ENCODE results near the gene FOXI1.
"Not testable (repeated sequence)": the region's sequence is repeated elsewhere in the genome, so short reads cannot be mapped to it uniquely, and the experiment has no call there.

The FOXI1 gene

DNA sequence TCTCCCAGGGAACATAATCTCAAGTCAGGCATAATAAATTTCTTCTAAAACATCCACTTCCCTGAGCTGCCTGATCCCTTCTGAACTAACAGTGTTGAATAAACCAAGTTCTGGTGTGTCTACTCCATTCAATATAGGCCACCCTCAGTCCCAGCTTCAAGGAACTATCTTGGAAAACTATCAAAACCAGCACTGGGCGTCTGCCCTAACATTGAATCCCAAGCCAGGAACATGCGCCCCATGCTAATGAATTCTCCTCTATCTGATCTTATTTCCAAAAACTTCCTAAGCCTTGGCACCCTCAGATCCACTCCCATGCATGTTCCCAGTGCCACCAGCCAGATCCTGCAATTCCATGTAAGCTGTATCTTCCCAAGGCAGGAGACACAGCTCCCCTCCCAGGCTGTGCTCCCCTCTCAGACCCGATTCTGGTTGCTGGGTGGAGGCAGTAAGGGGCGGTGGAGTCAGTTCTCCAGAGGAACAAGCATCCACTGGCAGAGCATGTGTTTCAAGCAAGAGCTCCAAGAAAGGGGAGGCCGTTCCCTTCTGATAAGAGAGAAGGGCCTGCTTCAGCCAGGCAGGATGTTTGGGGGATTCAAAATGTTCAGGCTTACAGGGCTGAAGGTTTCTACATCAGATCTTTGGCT is 13.1 kb upstream of the FOXI1 start (continued):
- TF ChIP-seq, protein P1, sequence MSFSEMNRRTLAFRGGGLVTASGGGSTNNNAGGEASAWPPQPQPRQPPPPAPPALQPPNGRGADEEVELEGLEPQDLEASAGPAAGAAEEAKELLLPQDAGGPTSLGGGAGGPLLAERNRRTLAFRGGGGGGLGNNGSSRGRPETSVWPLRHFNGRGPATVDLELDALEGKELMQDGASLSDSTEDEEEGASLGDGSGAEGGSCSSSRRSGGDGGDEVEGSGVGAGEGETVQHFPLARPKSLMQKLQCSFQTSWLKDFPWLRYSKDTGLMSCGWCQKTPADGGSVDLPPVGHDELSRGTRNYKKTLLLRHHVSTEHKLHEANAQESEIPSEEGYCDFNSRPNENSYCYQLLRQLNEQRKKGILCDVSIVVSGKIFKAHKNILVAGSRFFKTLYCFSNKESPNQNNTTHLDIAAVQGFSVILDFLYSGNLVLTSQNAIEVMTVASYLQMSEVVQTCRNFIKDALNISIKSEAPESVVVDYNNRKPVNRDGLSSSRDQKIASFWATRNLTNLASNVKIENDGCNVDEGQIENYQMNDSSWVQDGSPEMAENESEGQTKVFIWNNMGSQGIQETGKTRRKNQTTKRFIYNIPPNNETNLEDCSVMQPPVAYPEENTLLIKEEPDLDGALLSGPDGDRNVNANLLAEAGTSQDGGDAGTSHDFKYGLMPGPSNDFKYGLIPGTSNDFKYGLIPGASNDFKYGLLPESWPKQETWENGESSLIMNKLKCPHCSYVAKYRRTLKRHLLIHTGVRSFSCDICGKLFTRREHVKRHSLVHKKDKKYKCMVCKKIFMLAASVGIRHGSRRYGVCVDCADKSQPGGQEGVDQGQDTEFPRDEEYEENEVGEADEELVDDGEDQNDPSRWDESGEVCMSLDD (tag by site-specific recombination; IDR thresholded peaks at IDR 0.05): no peak
- TF ChIP-seq, protein P2, sequence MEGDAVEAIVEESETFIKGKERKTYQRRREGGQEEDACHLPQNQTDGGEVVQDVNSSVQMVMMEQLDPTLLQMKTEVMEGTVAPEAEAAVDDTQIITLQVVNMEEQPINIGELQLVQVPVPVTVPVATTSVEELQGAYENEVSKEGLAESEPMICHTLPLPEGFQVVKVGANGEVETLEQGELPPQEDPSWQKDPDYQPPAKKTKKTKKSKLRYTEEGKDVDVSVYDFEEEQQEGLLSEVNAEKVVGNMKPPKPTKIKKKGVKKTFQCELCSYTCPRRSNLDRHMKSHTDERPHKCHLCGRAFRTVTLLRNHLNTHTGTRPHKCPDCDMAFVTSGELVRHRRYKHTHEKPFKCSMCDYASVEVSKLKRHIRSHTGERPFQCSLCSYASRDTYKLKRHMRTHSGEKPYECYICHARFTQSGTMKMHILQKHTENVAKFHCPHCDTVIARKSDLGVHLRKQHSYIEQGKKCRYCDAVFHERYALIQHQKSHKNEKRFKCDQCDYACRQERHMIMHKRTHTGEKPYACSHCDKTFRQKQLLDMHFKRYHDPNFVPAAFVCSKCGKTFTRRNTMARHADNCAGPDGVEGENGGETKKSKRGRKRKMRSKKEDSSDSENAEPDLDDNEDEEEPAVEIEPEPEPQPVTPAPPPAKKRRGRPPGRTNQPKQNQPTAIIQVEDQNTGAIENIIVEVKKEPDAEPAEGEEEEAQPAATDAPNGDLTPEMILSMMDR (tag by site-specific recombination; IDR thresholded peaks at IDR 0.05): no peak
- TF ChIP-seq ZNF335 (tag by site-specific recombination; conservative IDR thresholded peaks at IDR 0.05): no peak
- TF ChIP-seq ZNF416 (tag by site-specific recombination; IDR thresholded peaks at IDR 0.05): no peak

DNA sequence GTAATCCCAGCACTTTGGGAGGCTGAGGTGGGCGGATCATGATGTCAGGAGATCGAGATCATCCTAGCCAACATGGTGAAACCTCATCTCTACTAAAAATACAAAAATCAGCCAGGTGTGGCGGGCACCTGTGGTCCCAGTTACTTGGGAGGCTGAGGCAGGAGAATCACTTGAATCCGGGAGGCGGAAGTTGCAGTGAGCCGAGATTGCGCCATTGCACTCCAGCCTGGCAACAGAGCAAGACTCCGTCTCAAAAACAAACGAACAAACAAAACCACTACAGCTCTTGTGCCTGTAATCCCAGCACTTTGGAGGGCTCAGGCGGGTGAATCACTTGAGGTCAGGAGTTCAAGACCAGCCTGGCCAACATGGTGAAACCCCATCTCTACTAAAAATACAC is 11.4 kb upstream of the FOXI1 start:
- POLR2A ChIA-PET; H3K36me3 ChIP-seq (ENCODE audit: control insufficient read depth in 2 of 2, insufficient read depth in 1 of 2, low read length in 2 of 2); H3K27ac ChIP-seq (ENCODE audit: extremely low read depth, low read depth, low read length); H3K4me1 ChIP-seq (ENCODE audit: control insufficient read depth, insufficient read depth, low read length); H3K4me3 ChIP-seq (ENCODE audit: low read depth, low read length); H3K9me3 ChIP-seq (ENCODE audit: control insufficient read depth, insufficient read depth, low read depth, low read length): not testable (repeated sequence)
- CTCF ChIA-PET: interaction anchor here (1.6 kb wide), 1 partner anchor 90 kb away, joined by 6 read pairs; no protein-coding TSS in a partner anchor

DNA sequence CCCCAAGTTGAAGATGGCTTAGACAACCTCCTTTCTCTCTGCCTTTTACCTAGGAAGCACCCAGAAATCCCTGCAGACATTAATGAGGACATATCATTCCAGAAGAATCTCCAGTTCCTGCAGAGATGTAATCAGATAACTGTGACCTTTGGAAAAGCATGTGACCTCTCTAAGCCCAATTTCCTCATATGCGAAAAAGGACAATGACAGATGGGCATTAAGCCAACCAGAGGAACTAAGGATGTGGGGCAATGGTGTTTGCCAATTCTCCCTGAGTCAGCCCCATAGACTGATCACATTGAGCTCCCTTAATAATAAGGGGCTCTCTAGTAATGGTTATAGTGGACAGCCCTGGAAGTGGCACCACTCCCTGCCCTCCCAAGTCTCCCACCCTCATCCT is 10.1 kb upstream of the FOXI1 start:
- H3K4me1 ChIP-seq (ENCODE audit: control insufficient read depth, insufficient read depth, low read length): no peaks in the 10 kb centered on the region
- no peaks in the 10 kb centered on the region for H3K36me3 ChIP-seq (ENCODE audit: control insufficient read depth in 2 of 2, insufficient read depth in 1 of 2, low read length in 2 of 2)
- no peak overlapping the region for H3K27ac ChIP-seq (ENCODE audit: extremely low read depth, low read depth, low read length)
- POLR2A ChIA-PET: no interaction called here
- no peak for TF ChIP-seq ZNF324 (tag by site-specific recombination; IDR thresholded peaks at IDR 0.05)
- TF ChIP-seq SP2 (tag by site-specific recombination; IDR thresholded peaks at IDR 0.05): no peak
- TF ChIP-seq ZNF423 (tag by site-specific recombination; IDR thresholded peaks at IDR 0.05): no peak
- TF ChIP-seq, protein P3, sequence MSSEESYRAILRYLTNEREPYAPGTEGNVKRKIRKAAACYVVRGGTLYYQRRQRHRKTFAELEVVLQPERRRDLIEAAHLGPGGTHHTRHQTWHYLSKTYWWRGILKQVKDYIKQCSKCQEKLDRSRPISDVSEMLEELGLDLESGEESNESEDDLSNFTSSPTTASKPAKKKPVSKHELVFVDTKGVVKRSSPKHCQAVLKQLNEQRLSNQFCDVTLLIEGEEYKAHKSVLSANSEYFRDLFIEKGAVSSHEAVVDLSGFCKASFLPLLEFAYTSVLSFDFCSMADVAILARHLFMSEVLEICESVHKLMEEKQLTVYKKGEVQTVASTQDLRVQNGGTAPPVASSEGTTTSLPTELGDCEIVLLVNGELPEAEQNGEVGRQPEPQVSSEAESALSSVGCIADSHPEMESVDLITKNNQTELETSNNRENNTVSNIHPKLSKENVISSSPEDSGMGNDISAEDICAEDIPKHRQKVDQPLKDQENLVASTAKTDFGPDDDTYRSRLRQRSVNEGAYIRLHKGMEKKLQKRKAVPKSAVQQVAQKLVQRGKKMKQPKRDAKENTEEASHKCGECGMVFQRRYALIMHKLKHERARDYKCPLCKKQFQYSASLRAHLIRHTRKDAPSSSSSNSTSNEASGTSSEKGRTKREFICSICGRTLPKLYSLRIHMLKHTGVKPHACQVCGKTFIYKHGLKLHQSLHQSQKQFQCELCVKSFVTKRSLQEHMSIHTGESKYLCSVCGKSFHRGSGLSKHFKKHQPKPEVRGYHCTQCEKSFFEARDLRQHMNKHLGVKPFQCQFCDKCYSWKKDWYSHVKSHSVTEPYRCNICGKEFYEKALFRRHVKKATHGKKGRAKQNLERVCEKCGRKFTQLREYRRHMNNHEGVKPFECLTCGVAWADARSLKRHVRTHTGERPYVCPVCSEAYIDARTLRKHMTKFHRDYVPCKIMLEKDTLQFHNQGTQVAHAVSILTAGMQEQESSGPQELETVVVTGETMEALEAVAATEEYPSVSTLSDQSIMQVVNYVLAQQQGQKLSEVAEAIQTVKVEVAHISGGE (tag by site-specific recombination; conservative IDR thresholded peaks at IDR 0.05; ENCODE audit: low read depth): no peak
- no peak for TF ChIP-seq ZNF169 (tag by site-specific recombination; IDR thresholded peaks at IDR 0.05)
- TF ChIP-seq ZNF623 (tag by site-specific recombination; IDR thresholded peaks at IDR 0.05): no peak
- no peak for TF ChIP-seq ZNF175 (tag by site-specific recombination; IDR thresholded peaks at IDR 0.05)
- TF ChIP-seq, protein P4, sequence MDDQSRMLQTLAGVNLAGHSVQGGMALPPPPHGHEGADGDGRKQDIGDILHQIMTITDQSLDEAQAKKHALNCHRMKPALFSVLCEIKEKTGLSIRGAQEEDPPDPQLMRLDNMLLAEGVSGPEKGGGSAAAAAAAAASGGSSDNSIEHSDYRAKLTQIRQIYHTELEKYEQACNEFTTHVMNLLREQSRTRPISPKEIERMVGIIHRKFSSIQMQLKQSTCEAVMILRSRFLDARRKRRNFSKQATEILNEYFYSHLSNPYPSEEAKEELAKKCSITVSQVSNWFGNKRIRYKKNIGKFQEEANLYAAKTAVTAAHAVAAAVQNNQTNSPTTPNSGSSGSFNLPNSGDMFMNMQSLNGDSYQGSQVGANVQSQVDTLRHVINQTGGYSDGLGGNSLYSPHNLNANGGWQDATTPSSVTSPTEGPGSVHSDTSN (CRISPR knock-in tag; IDR thresholded peaks at IDR 0.05): no peak
- no peak for TF ChIP-seq ZNF433 (tag by site-specific recombination; IDR thresholded peaks at IDR 0.05; ENCODE audit: low read depth)
- no peak for TF ChIP-seq ZNF311 (tag by site-specific recombination; IDR thresholded peaks at IDR 0.05; ENCODE audit: borderline replicate concordance)
- TF ChIP-seq ZNF830 (tag by site-specific recombination; IDR thresholded peaks at IDR 0.05; ENCODE audit: low read depth): no peak
- TF ChIP-seq ZNF621 (tag by site-specific recombination; IDR thresholded peaks at IDR 0.05): no peak
- TF ChIP-seq, protein P5, sequence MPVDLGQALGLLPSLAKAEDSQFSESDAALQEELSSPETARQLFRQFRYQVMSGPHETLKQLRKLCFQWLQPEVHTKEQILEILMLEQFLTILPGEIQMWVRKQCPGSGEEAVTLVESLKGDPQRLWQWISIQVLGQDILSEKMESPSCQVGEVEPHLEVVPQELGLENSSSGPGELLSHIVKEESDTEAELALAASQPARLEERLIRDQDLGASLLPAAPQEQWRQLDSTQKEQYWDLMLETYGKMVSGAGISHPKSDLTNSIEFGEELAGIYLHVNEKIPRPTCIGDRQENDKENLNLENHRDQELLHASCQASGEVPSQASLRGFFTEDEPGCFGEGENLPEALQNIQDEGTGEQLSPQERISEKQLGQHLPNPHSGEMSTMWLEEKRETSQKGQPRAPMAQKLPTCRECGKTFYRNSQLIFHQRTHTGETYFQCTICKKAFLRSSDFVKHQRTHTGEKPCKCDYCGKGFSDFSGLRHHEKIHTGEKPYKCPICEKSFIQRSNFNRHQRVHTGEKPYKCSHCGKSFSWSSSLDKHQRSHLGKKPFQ (tag by site-specific recombination; IDR thresholded peaks at IDR 0.05): no peak
- CTCF ChIA-PET: interaction anchor here (1.3 kb wide), 1 partner anchor 121 kb away, joined by 6 read pairs; no protein-coding TSS in a partner anchor
- no peaks in the 10 kb centered on the region for H3K9me3 ChIP-seq (ENCODE audit: control insufficient read depth, insufficient read depth, low read depth, low read length)
- no peak overlapping the region for H3K4me3 ChIP-seq (ENCODE audit: low read depth, low read length)

All from HEK293 (cell line).